Epithelial cell of prostate (primary cell): ENCODE results near the gene CEP83.
A peak's percentile ranks its signal among the peaks of the same experiment; 100 is the strongest.
"Not testable (repeated sequence)": the region's sequence is repeated elsewhere in the genome, so short reads cannot be mapped to it uniquely, and the experiment has no call there.

ENCODE experiments used
- DNase-seq: peaks from one replicate; pipeline ENCODE4 v3.0.0-alpha.2; 2011; ENCODE audit warnings: low read depth, low spot score
- H3K27ac ChIP-seq: fragments of 450-650 bp; 2 replicates; pipeline ENCODE4 v1.5.1; 2017; ENCODE audit warnings: mild to moderate bottlenecking

The CEP83 gene

GRCh38 chr12:94459728-94460615, at the start of gene CEP83:
TSS of gene CEP83 (minus strand) at chr12:94459867. CDS start at chr12:94412490, 47,377 bp downstream.
- peak; percentile 36 for DNase-seq
- H3K27ac ChIP-seq, result peak within 1 kb of the TSS; percentile 46

DNA sequence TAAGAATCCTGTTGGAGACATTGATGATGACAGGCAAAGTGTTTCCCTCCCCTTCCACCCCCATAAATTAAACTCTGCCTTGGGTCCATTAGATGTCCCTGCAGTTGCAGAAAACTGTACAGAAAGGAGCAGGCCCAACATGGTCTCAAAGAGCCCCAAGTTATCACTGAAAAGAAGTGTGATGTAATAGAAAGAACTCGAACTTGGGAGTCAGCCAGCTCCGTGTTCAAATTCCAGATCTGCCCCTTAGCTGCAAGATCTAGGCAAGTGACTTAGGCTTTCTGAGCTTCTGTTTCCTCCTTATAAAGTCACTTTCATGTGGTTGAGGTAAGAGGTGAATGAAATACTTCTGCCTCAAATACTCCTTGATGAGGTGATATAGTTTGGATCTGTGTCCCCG, 49.6 kb upstream of the CEP83 start:
- no peak overlapping the region for H3K27ac ChIP-seq
- DNase-seq, result no peak

- no peak for DNase-seq
- no peak overlapping the region for H3K27ac ChIP-seq
Observed at GRCh38 chr12:94507455-94507854, 47.8 kb upstream of the CEP83 start.

DNA sequence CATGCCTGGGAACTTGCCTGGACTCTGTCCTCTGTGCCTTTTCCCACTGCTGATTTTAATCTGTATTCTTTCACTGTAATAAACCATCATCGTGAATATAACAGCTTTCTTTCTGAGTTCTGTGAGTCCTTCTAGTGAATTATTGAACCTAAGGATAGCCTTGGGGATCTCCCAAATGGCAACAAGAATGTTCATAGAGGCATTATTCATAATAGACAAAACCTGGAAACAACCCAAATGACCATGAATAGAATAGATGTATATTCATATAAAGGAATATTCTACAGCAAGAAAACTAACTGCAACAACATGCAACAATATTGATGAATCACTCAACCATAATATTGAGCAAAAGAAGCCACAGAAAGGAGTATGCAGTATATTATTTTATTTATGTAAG, 44.7 kb upstream of the CEP83 start:
- no peak overlapping the region for H3K27ac ChIP-seq
- DNase-seq, result peak; percentile 18

- no peak overlapping the region for H3K27ac ChIP-seq
- DNase-seq, result no peak
Observed at GRCh38 chr12:94503619-94504018, 44.0 kb upstream of the CEP83 start.

GRCh38 chr12:94500831-94501567, 41.3 kb upstream of the CEP83 start:
- no peak overlapping the region for H3K27ac ChIP-seq
- no peak for DNase-seq

DNA sequence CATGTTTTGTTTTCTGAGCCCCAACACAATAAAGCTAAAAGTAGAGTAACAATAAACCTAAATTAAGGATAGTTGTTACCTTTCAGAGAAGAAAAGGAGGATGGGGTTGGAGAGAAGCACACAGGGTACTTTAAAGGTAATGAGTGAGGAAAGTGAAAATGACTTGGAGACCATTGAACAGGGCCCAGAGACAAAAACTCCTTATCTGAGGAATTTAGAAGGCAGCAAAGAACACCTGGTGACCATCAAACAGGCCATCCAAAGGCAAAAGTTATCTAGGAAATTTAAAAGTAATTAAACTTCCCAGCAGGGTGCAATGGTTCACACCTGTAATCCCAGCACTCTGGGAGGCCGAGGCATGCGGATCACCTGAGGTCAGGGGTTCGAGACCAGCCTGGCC, 39.0 kb upstream of the CEP83 start:
- no peak overlapping the region for H3K27ac ChIP-seq
- DNase-seq, result no peak

DNA sequence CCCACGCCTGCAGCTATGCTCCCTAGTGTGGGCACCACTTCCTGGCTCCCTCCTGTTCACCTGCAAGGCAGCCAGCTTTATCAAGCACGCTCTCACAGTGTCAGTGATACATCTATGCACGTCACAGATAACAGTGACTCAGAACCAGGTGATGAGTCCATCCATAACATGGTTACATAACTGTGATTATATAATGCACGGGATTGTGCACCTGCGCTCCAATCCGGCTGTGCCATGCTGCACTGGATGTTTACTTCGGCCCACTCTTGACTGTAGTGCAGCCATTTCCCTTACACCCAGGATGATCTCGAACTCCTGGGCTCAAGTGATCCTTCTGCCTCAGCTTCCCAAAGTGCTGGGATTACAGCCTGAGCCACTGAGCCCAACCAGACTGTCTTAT, 38.4 kb upstream of the CEP83 start:
- no peak overlapping the region for H3K27ac ChIP-seq
- no peak for DNase-seq

GRCh38 chr12:94495445-94496115, 35.9 kb upstream of the CEP83 start:
- no peak for DNase-seq
- no peak overlapping the region for H3K27ac ChIP-seq

DNA sequence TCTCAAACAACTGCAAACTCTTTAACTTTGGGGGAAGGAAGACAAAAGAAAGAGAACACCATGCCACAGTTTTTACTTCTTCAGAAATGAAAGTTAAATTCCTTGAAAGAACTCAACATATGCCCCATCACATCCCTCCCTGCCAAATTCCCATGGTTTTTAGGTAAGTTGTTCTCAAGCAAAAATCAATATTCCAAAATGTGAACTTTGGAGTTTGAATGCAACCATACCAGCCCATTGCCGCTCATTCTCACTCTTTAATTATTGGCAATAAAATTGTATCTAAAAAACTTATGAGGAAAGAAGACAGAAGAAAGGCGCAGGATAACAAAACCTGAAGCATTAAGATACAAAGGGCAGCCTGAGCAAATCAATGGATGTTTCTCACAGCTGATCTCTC, 31.8 kb upstream of the CEP83 start:
- no peak for DNase-seq
- no peak overlapping the region for H3K27ac ChIP-seq

- no peak overlapping the region for H3K27ac ChIP-seq
- DNase-seq, result no peak
Observed at GRCh38 chr12:94488463-94488862, 28.8 kb upstream of the CEP83 start.

DNA sequence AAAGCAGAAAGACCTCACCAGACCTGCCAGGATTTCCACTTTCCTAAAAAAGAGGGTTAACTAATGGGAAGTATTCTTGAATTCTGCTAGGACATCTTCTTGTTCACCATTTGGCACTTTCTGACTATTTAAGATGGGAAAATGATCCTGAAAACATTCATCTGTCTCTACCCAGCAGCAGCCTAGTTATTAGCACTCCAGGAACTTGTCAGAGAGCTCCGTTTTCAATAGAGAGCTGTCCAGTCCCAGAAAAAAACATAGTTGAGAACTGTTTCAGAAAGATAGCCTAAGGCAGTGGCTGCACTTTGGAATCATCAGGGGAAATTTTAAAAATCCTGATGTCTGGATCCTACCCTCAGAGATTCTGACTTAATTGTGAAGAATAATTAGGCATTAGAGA, 22.1 kb upstream of the CEP83 start:
- no peak for DNase-seq
- H3K27ac ChIP-seq, result no peak overlapping the region

DNA sequence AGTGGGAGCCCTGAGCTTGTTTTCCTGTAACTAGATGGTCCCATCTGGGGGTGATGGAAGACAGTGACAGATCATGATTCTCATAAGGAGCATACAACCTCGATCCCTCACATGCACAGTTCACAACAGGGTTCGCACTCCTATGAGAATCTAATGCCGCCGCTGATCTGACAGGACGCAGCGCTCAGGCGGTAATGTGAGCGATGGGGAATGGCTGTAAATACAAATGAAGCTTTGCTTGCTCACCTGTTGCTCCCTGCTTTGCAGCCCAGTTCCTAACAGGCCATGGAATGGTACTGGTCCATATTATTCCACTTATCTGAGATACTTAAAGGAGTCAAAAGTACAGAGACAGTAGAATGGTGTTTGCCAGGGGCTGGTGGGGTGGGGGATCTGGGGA, 9.9 kb upstream of the CEP83 start:
- H3K27ac ChIP-seq, result no peak overlapping the region
- DNase-seq, result no peak

GRCh38 chr12:94460616-94460959, 921 bp upstream of the CEP83 start:
- peak overlapping the region; percentile 46 for H3K27ac ChIP-seq
- DNase-seq, result no peak

DNA sequence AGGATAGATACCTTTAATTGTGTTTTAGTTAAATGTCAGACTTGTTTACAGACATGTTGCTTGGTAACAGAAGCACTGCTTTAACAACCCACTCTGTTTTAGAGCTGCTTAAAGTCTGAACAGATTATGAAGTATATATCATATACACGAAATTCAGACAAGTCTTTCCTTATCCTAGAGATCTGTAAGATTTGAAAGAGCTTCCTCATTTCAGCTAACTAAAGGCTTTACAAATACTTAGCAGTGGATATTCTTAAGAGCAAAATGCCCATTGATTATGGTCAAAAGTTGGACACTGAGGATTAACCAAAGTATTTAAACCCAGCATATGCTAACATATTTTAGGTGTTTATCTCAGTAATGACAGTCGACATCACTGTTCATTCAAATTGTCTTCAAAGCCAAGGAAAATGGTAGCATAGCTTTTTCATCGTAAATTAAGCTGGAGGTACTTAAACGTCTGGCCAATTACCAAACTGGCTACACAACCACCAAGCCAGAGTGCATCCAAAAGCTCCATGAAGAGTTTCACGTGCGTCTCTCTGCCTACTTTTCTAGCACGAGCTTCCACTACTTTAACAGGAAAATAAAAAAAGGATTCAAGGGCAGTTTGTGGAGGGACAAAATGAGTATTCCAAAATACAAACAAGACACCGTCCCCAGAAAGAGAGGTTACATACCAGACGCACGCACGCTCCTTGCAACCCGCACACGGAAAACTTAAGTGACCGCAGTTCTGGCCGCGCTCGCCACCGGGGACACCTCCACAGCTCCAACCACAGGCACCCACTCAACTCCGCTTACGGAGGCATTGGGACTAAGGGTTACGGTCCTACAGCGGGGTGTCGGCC, 565 bp downstream of the CEP83 start:
- H3K27ac ChIP-seq, result peak overlapping the region; percentile 46
- DNase-seq, result no peak

DNA sequence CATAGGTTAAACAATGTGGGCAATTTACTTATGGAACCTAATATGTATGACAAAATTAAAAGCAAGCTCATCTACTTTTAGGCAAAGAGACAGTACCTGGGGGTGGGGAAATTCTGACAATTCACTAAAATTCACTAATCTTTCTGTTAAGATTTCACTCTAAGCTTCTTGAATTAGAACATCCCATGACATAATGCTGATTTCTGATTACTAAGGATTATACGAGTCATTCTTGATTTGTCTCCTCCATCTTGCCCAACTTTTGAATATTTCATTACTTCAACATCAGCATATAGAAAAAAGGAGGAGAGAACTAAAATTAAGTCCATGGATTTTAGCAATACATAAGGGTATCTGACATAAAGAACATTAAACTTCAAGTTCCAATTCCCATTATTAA, 2.4 kb downstream of the CEP83 start:
- DNase-seq, result no peak
- H3K27ac ChIP-seq, result no peak overlapping the region

GRCh38 chr12:94454318-94454717, 5.3 kb downstream of the CEP83 start:
- not testable (repeated sequence) for H3K27ac ChIP-seq

DNA sequence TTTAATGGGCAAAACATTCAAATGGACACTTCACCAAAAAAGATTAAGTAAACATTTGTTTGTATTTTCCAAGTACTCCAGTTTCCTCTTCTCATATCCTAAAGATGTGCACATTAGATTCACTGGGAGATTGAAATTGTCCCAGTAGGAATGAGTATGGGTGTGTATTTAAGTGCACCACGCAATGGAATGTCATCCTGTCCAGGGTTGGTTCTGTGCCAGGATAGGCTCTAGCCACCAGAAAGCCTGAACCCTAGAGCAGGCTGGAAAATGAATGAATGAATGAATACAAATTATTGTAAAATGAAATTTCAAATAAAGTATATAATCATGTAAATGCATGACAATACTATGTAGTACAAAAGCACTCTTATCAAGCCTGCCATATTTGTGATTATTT, 14.0 kb downstream of the CEP83 start:
- H3K27ac ChIP-seq, result no peak overlapping the region
- DNase-seq, result no peak

More at GRCh38 chr12:94454318-94454717, 5.3 kb downstream of the CEP83 start:
- not testable (repeated sequence) for DNase-seq

- no peak for DNase-seq
- H3K27ac ChIP-seq, result no peak overlapping the region
Observed at GRCh38 chr12:94437303-94437702, 22.4 kb downstream of the CEP83 start.

DNA sequence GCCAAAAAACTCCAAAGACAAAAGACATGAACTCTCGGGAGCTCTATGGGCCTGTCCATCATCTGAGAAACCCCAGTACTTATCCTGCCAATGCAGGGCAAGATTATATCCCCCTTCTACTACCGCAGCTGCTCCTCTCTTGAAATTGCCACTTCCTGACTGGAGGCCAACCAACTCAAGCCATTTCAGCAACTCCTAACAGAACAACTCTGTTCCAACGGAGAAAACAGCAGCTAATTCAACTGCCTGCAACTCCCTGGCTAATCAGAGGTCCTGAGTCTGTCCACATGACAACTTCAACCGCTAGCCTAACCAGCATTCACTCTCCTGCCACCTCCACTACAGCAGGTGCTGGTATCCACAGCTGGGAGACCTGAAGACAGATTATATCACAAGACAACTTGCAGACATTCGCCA, 24.1 kb downstream of the CEP83 start:
- H3K27ac ChIP-seq, result no peak overlapping the region
- no peak for DNase-seq
